Endothelial cell of umbilical vein (primary cell): ENCODE data around the gene SSPN. TPM values are rescaled to one million over a fixed set of nuclear protein-coding genes. Genes with fewer than 3 reads are reported as not detected.

Source experiments
- BruUV-seq: library from RNA; stranded (reverse); fragments of 400-500 nt; replicated peaks from 2 replicates; lab custom pipeline; 2021; lab: Mats Ljungman, UMichigan
- CTCF ChIA-PET: fragments of 300-600, 350-600 bp; sonication (Branson Sonifier 250); formaldehyde crosslinking; loops from one replicate; lab custom pipeline; 2021; ENCODE audit warnings: antibody characterized with exemption, inconsistent platforms; lab: Charles Lee
- POLR2A ChIA-PET: fragments of 300-600, 350-600 bp; sonication (Branson Sonifier 250); formaldehyde crosslinking; loops from one replicate; lab custom pipeline; 2021; ENCODE audit warnings: antibody characterized with exemption, inconsistent platforms; lab: Charles Lee
- DNase-seq: peaks from one replicate; pipeline ENCODE4 v3.0.0-alpha.2; 2011; ENCODE audit warnings: low read depth, low spot score
- FAIRE-seq: peaks from 2 replicates; lab custom pipeline; 2011; peaks lifted over from hg19 to GRCh38; lab: Jason Lieb, UNC
- H2AFZ ChIP-seq: 2 replicates; pipeline ENCODE4 v1.6.0; 2012; ENCODE audit warnings: low read depth, low read length, control low read depth, inconsistent platforms
- H3K27ac ChIP-seq: 2 replicates; pipeline ENCODE4 v1.5.1; 2011; ENCODE audit warnings: low read depth, mild to moderate bottlenecking, control low read depth, low read length, moderate library complexity; ENCODE audit not compliant: insufficient read depth
- H3K27me3 ChIP-seq, 2 experiments: 2 replicates each; pipeline versions ENCODE4 v1.6.0 to v1.6.1; 2011; ENCODE audit warnings: low read length in 2 of 2, mixed read lengths in 1 of 2; ENCODE audit not compliant: control insufficient read depth in 2 of 2, insufficient read depth in 2 of 2
- H3K36me3 ChIP-seq, 2 experiments: 2 replicates in 1 of 2; 3 replicates in 1 of 2; pipeline ENCODE4 v1.5.1; 2011; ENCODE audit warnings: low read length in 2 of 2, mild to moderate bottlenecking in 1 of 2, moderate library complexity in 1 of 2; ENCODE audit not compliant: control insufficient read depth in 2 of 2, insufficient read depth in 2 of 2; ENCODE audit errors: extremely low read depth in 1 of 2
- H3K4me1 ChIP-seq: 3 replicates; pipeline ENCODE4 v1.5.1; 2011; ENCODE audit warnings: mild to moderate bottlenecking, low read length; ENCODE audit not compliant: control insufficient read depth, insufficient read depth; ENCODE audit errors: extremely low read depth
- H3K4me2 ChIP-seq: 2 replicates; pipeline ENCODE4 v1.6.1; 2011; ENCODE audit warnings: low read length, control low read depth, mixed read lengths; ENCODE audit not compliant: insufficient read depth
- H3K4me3 ChIP-seq, 3 experiments: fragments of 200-600 bp in 1 of 3; sonication (generic), shearing (Covaris generic) in 1 of 3; replicated peaks in 1 of 3; 2 replicates each; pipeline ENCODE4 v1.5.1; 2011 to 2016; ENCODE audit warnings: control low read depth in 3 of 3, low read length in 3 of 3, mild to moderate bottlenecking in 2 of 3, inconsistent platforms in 1 of 3, low read depth in 1 of 3, moderate library complexity in 1 of 3; ENCODE audit not compliant: insufficient read depth in 1 of 3
- H3K79me2 ChIP-seq: 2 replicates; pipeline ENCODE4 v1.6.0; 2012; ENCODE audit warnings: low read length, inconsistent platforms; ENCODE audit not compliant: control insufficient read depth, insufficient read depth
- H3K9ac ChIP-seq: replicated peaks from 2 replicates; pipeline ENCODE3; 2011; ENCODE audit warnings: low read length, control low read depth; ENCODE audit not compliant: insufficient read depth; ENCODE audit errors: extremely low read depth
- H3K9me1 ChIP-seq: replicated peaks from 3 replicates; pipeline ENCODE4 v1.6.0; 2011; ENCODE audit warnings: mild to moderate bottlenecking, low read length; ENCODE audit not compliant: control insufficient read depth, insufficient read depth; ENCODE audit errors: extremely low read depth
- H3K9me3 ChIP-seq: replicated peaks from 2 replicates; pipeline ENCODE4 v1.5.1; 2012; ENCODE audit warnings: low read length, inconsistent platforms; ENCODE audit not compliant: control insufficient read depth, insufficient read depth
- H4K20me1 ChIP-seq: replicated peaks from 2 replicates; pipeline ENCODE3; 2011; ENCODE audit warnings: mild to moderate bottlenecking, low read length; ENCODE audit not compliant: control insufficient read depth, insufficient read depth; ENCODE audit errors: extremely low read depth
- CTCF ChIP-seq, 2 donors: IDR thresholded peaks; 1 replicate in 1 of 2; 2 replicates in 1 of 2; pipeline ENCODE4 v1.5.1; 2011; ENCODE audit warnings: low read length in 2 of 2, mild to moderate bottlenecking in 2 of 2, moderate library complexity in 2 of 2, control low read depth in 1 of 2, inconsistent platforms in 1 of 2, low read depth in 1 of 2; ENCODE audit not compliant: insufficient read depth in 1 of 2; ENCODE audit errors: extremely low read depth in 1 of 2
- EZH2 ChIP-seq: IDR thresholded peaks from 2 replicates; pipeline ENCODE4 v1.6.1; 2012; ENCODE audit warnings: borderline replicate concordance, low read depth, mild to moderate bottlenecking, moderate library complexity, low read length, inconsistent platforms; ENCODE audit not compliant: severe bottlenecking
- FOS ChIP-seq: IDR thresholded peaks from 2 replicates; pipeline ENCODE4 v1.6.1; 2011; ENCODE audit warnings: mild to moderate bottlenecking, low read length, moderate library complexity, borderline replicate concordance; ENCODE audit not compliant: insufficient read depth
- GATA2 ChIP-seq: IDR thresholded peaks from 2 replicates; pipeline ENCODE4 v1.7.0; 2011; ENCODE audit warnings: low read depth, mild to moderate bottlenecking, moderate library complexity, mixed read lengths, low read length; ENCODE audit not compliant: insufficient read length, insufficient read depth
- JUN ChIP-seq: IDR thresholded peaks from 2 replicates; pipeline ENCODE4 v1.6.1; 2011; ENCODE audit warnings: borderline replicate concordance, low read depth; ENCODE audit not compliant: insufficient read length, insufficient read depth
- MYC ChIP-seq: IDR thresholded peaks from one replicate; pipeline ENCODE4 v1.6.1; 2011; ENCODE audit warnings: mild to moderate bottlenecking, low read depth, low read length
- POLR2A ChIP-seq: IDR thresholded peaks from 2 replicates; pipeline ENCODE4 v1.6.1; 2012; ENCODE audit warnings: low read depth, mild to moderate bottlenecking, control low read depth, low read length
- POLR2AphosphoS5 ChIP-seq: IDR thresholded peaks from 2 replicates; pipeline ENCODE4 v1.6.1; 2012; ENCODE audit warnings: low read depth, mild to moderate bottlenecking, control low read depth, low read length, moderate library complexity; ENCODE audit not compliant: insufficient read depth
- dilution Hi-C: fragments of 300-500 bp; cut with MboI; formaldehyde crosslinking; loops from one replicate; pipeline ENCODE4 v1.15.0; 2019; ENCODE audit warnings: low sequenced_read_pairs; ENCODE audit not compliant: extremely low pct_ligation_motif_present
- intact Hi-C: fragments of 100-400 bp; cut with micrococcal nuclease; formaldehyde crosslinking; loops from one replicate; pipeline ENCODE4 v1.10.0; 2022
- polyA plus RNA-seq, 4 experiments: library from polyadenylated mRNA; depleted of rRNA in 3 of 4; stranded (reverse) in 3 of 4; unstranded in 1 of 4; fragments of >200 nt; gene quantifications; 2 replicates each; pipeline versions ENCODE4 v1.2.1 to v1.2.3, GENCODE V29; 2011 to 2012; ENCODE audit warnings: missing spikeins in 1 of 4
- total RNA-seq: library from RNA; stranded (reverse); gene quantifications from 2 replicates; pipeline ENCODE4 v1.2.3, GENCODE V29; 2021
- TF ChIP-seq, protein P1 (sequence below): IDR thresholded peaks from 2 replicates; pipeline ENCODE4 v1.6.1; 2011; ENCODE audit not compliant: insufficient read depth, insufficient read length

The SSPN gene
- total and polyA plus RNA-seq, 2 donors (not counting 3 experiments of a cell fraction or from before 2014, with no cell fraction given), result 1.3 to 2.1 TPM

GRCh38 chr12:26282339-26282940, 87.1 kb downstream of the SSPN start:
- no peaks in the 10 kb centered on the region for H3K36me3 ChIP-seq
- H4K20me1 ChIP-seq, result no peaks in the 10 kb centered on the region
- H3K9ac ChIP-seq, result no peak overlapping the region
- FAIRE-seq (no peak), DNase-seq (no peak)
- H3K27ac ChIP-seq, result no peak overlapping the region
- dilution Hi-C loops, result no loop called here
- no peak overlapping the region for H3K4me2 ChIP-seq
- no peak overlapping the region for H2AFZ ChIP-seq
- no peak for TF ChIP-seq FOS
- no peak for TF ChIP-seq EZH2
- TF ChIP-seq POLR2A, result no peak
- TF ChIP-seq, protein P1, sequence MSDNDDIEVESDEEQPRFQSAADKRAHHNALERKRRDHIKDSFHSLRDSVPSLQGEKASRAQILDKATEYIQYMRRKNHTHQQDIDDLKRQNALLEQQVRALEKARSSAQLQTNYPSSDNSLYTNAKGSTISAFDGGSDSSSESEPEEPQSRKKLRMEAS, result no peak
- TF ChIP-seq MYC, result no peak
- TF ChIP-seq CTCF (IDR thresholded peaks at IDR 0.05; ENCODE audit: extremely low read depth in 1 of 2, insufficient read depth in 1 of 2, low read depth in 1 of 2, low read length in 2 of 2), result no peak
- no peak for TF ChIP-seq POLR2AphosphoS5
- TF ChIP-seq GATA2, result no peak
- no peak for TF ChIP-seq JUN
- ChIA-PET CTCF (interaction anchor here (1.9 kb wide), 1 partner anchor 163 kb away, joined by 6 read pairs; no protein-coding TSS in a partner anchor), POLR2A (no interaction called here)
- H3K9me3 ChIP-seq, result no peaks in the 10 kb centered on the region
- BruUV-seq, result no TSS peak
- H3K79me2 ChIP-seq, result no peaks in the 10 kb centered on the region
- no peaks in the 10 kb centered on the region for H3K9me1 ChIP-seq
- intact Hi-C loops, result no loop called here
- H3K27me3 ChIP-seq, result no peaks in the 10 kb centered on the region
- H3K4me1 ChIP-seq, result no peaks in the 10 kb centered on the region
- no peak overlapping the region for H3K4me3 ChIP-seq
